ENCODE data around the gene ARHGAP9.
A peak's percentile ranks its signal among the peaks of the same experiment; 100 is the strongest.

The ARHGAP9 gene

GRCh38 chr12:57491393-57492280 lies 12.0 kb upstream of the ARHGAP9 start:
- DNase-seq = no peak

GRCh38 chr12:57490126-57490525 lies 10.5 kb upstream of the ARHGAP9 start:
- no peak for DNase-seq

- DNase-seq = peak; percentile 32
These were observed 9.5 kb upstream of the ARHGAP9 start for GRCh38 chr12:57489157-57489641.

- DNase-seq = no peak
These were observed 8.9 kb upstream of the ARHGAP9 start for GRCh38 chr12:57488402-57489156.

GRCh38 chr12:57487597-57488401 lies 8.1 kb upstream of the ARHGAP9 start, which contains the start of gene MARS1:
TSS of gene MARS1 (plus strand) at chr12:57488068. CDS start at chr12:57488091, 23 bp downstream.
- peak; percentile 96 for DNase-seq

- no peak for DNase-seq
These were observed 7.5 kb upstream of the ARHGAP9 start for GRCh38 chr12:57487055-57487596.

GRCh38 chr12:57485695-57486094 lies 6.0 kb upstream of the ARHGAP9 start:
- no peak for DNase-seq

GRCh38 chr12:57483466-57483865 lies 3.8 kb upstream of the ARHGAP9 start:
- peak; percentile 75 for DNase-seq

GRCh38 chr12:57481671-57482070 lies 2.0 kb upstream of the ARHGAP9 start:
- DNase-seq = no peak

- no peak for DNase-seq
These were observed 657 bp downstream of the ARHGAP9 start for GRCh38 chr12:57479043-57479375.

- no peak for DNase-seq
These were observed 1.7 kb downstream of the ARHGAP9 start for GRCh38 chr12:57477710-57478681.

GRCh38 chr12:57476993-57477709 lies 2.5 kb downstream of the ARHGAP9 start:
- DNase-seq = no peak

- DNase-seq = no peak
These were observed 3.3 kb downstream of the ARHGAP9 start for GRCh38 chr12:57476162-57476992.

- DNase-seq = peak; percentile 39
These were observed 4.2 kb downstream of the ARHGAP9 start for GRCh38 chr12:57475271-57476161.

- no peak for DNase-seq
These were observed 4.8 kb downstream of the ARHGAP9 start for GRCh38 chr12:57474862-57475261.

- no peak for DNase-seq
These were observed 5.2 kb downstream of the ARHGAP9 start for GRCh38 chr12:57474430-57474829.

GRCh38 chr12:57473886-57474285 lies 5.8 kb downstream of the ARHGAP9 start:
- DNase-seq = no peak

GRCh38 chr12:57473392-57473791 lies 6.3 kb downstream of the ARHGAP9 start:
- DNase-seq = no peak

- DNase-seq = no peak
These were observed 7.3 kb downstream of the ARHGAP9 start for GRCh38 chr12:57472391-57472790.

Data from EL (cell line).